Upper lobe of right lung (tissue), 1 donor: Measurements from ENCODE around the gene NISCH. TPM values are rescaled to one million over a fixed set of nuclear protein-coding genes. Genes with fewer than 3 reads are reported as not detected.

Source experiments
- ATAC-seq: fragments of 200-7000 bp; cut with Tn5 transposase; one replicate; pipeline ENCODE4 v1.9.1; 2020; ENCODE audit warnings: mild to moderate bottlenecking, moderate library complexity
- DNase-seq: peaks from one replicate; pipeline ENCODE4 v3.0.0-alpha.2; 2020
- H3K27ac ChIP-seq: fragments of 200-600 bp; one replicate; pipeline ENCODE4 v1.8.0; 2022
- H3K27me3 ChIP-seq: fragments of 200-600 bp; one replicate; pipeline ENCODE4 v1.8.0; 2022; ENCODE audit warnings: mild to moderate bottlenecking
- H3K36me3 ChIP-seq: fragments of 200-600 bp; one replicate; pipeline ENCODE4 v1.8.0; 2022
- H3K4me1 ChIP-seq: fragments of 200-600 bp; one replicate; pipeline ENCODE4 v1.8.0; 2022
- H3K4me3 ChIP-seq: fragments of 200-600 bp; one replicate; pipeline ENCODE4 v1.8.0; 2022; ENCODE audit warnings: mild to moderate bottlenecking
- H3K9me3 ChIP-seq: fragments of 200-600 bp; one replicate; pipeline ENCODE4 v1.8.0; 2022
- CTCF ChIP-seq: fragments of 200-600 bp; IDR thresholded peaks from one replicate; pipeline ENCODE4 v1.8.0; 2022; ENCODE audit warnings: antibody characterized with exemption
- intact Hi-C: fragments of 100-400 bp; cut with DNase I; formaldehyde crosslinking; loops from one replicate; pipeline ENCODE4 v1.11.0; 2022
- total RNA-seq: library from RNA; stranded (reverse); fragmentation: NEBNext Ultra II Directional; extraction: Animal tissue kit (Norgen Biotek cat#: 25700); gene quantifications from one replicate; pipeline ENCODE4 v1.2.1, GENCODE V29; 2021
- donor health status: DM: no; HTN: yes; CAD: no; lungs with severe emphysema.

The NISCH gene
- total RNA-seq, 1 donor from 2014 or later = 94.6 TPM

GRCh38 chr3:52432691-52433141, 22.7 kb upstream of the NISCH start:
- Histone ChIP-seq H3K9me3 (no peaks in the 10 kb centered on the region), H3K4me3 (no peak overlapping the region), H3K36me3 (no peaks in the 10 kb centered on the region), H3K27ac (no peak overlapping the region), H3K27me3 (no peaks in the 10 kb centered on the region), H3K4me1 (peaks cover 22% of the 10 kb centered on the region)
- peak; percentile 30 for ATAC-seq
- peak; percentile 40 for DNase-seq
- TF ChIP-seq CTCF = no peak
- intact Hi-C loops = no loop called here

- Histone ChIP-seq H3K4me3 (no peak overlapping the region), H3K36me3 (no peaks in the 10 kb centered on the region), H3K4me1 (peaks cover 22% of the 10 kb centered on the region), H3K27ac (no peak overlapping the region), H3K27me3 (no peaks in the 10 kb centered on the region), H3K9me3 (no peaks in the 10 kb centered on the region)
- TF ChIP-seq CTCF = no peak
- no peak for ATAC-seq
- DNase-seq = peak; percentile 23
- intact Hi-C loops = no loop called here
Measured at GRCh38 chr3:52433328-52433995, 21.9 kb upstream of the NISCH start.

- Histone ChIP-seq H3K4me3 (no peak overlapping the region), H3K27ac (no peak overlapping the region), H3K27me3 (no peaks in the 10 kb centered on the region), H3K36me3 (no peaks in the 10 kb centered on the region), H3K9me3 (no peaks in the 10 kb centered on the region), H3K4me1 (peaks cover 22% of the 10 kb centered on the region)
- no peak for DNase-seq
- intact Hi-C loops = no loop called here
- ATAC-seq = no peak
- no peak for TF ChIP-seq CTCF
Measured at GRCh38 chr3:52433996-52434479, 21.4 kb upstream of the NISCH start.

GRCh38 chr3:52434491-52435115, 20.8 kb upstream of the NISCH start:
- H3K9me3 ChIP-seq = no peaks in the 10 kb centered on the region
- TF ChIP-seq CTCF = no peak
- no peak for ATAC-seq
- no peaks in the 10 kb centered on the region for H3K27me3 ChIP-seq
- intact Hi-C loops = no loop called here
- H3K4me1 ChIP-seq = peaks cover 22% of the 10 kb centered on the region
- H3K4me3 ChIP-seq = no peak overlapping the region
- H3K27ac ChIP-seq = no peak overlapping the region
- H3K36me3 ChIP-seq = no peaks in the 10 kb centered on the region
- peak; percentile 43 for DNase-seq

GRCh38 chr3:52435246-52436101, 19.9 kb upstream of the NISCH start:
- H3K27me3 ChIP-seq = no peaks in the 10 kb centered on the region
- peaks cover 22% of the 10 kb centered on the region for H3K4me1 ChIP-seq
- peak; percentile 46 for DNase-seq
- TF ChIP-seq CTCF = no peak
- no peak overlapping the region for H3K27ac ChIP-seq
- H3K36me3 ChIP-seq = no peaks in the 10 kb centered on the region
- intact Hi-C loops = no loop called here
- H3K9me3 ChIP-seq = no peaks in the 10 kb centered on the region
- no peak for ATAC-seq
- no peak overlapping the region for H3K4me3 ChIP-seq
